ENCODE measurements around the gene SMAD9. TPM values are rescaled to one million over a fixed set of nuclear protein-coding genes. Genes with fewer than 3 reads are reported as not detected.

The SMAD9 gene
- total RNA-seq, 1 experiment from 2014 or later = 1.1 TPM

DNA sequence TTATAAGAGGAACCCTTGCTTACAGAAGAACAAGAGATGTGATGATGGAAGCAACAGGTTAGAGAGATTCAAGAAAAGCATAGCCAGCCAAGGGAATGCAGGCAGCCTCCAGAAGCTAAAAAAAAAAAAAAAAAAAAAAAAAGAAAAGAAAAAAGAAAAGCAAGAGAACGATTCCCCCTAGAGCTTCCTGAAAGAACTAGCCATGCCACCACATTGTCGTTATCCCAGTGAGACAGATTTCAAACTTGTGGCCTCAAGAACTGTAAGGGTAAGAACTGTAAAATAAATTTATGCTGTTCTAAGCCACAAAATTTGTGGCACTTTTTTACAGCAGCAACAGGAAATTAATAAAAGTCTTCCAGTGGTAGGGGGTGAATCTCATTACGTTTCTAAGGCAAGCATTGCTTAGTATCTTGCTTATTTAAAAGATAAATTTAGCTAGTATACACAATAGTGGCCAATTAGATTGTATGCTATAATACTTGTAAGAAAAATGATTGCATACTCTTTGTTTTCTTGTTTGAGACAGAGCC is 79.3 kb downstream of the SMAD9 start:
- no peaks in the 10 kb centered on the region for H3K9me3 ChIP-seq (ENCODE audit: control insufficient read depth, low read depth, low read length)
- H2BK120ac ChIP-seq (ENCODE audit: low read depth, low read length, poor library complexity, severe bottlenecking) = no peak overlapping the region
- H2BK5ac ChIP-seq (ENCODE audit: insufficient read length, low read length) = no peak overlapping the region
- H3K23me2 ChIP-seq (ENCODE audit: insufficient read length, low read depth, low read length, poor library complexity, severe bottlenecking) = no peaks in the 10 kb centered on the region
- Mint-ChIP-seq H3K36me3 (ENCODE audit: insufficient read depth in 1 of 3, low read depth in 3 of 3) (no peaks in the 10 kb centered on the region), H3K27me3 (ENCODE audit: low read depth) (no peaks in the 10 kb centered on the region), H3K4me3 (no peak overlapping the region), H3K27ac (peak overlapping the region in 1 of 3 experiments; percentile 31; a peak in 2 of 7 replicates), H3K9me3 (no peaks in the 10 kb centered on the region), H3K4me1 (peaks cover 24 to 28% of the 10 kb centered on the region in 2 experiments)
- H3K4ac ChIP-seq (ENCODE audit: low read depth, low read length) = no peak overlapping the region
- H3K4me2 ChIP-seq (ENCODE audit: insufficient read depth, insufficient read length, low read length) = no peak overlapping the region
- no peak overlapping the region for H4K91ac ChIP-seq (ENCODE audit: insufficient read length, low read depth, low read length)
- H3K9ac ChIP-seq (ENCODE audit: extremely low read depth, insufficient read length, low read length) = no peak overlapping the region
- H2BK15ac ChIP-seq (ENCODE audit: low read depth, low read length) = no peak overlapping the region
- no peak overlapping the region for H4K8ac ChIP-seq (replicated peaks; ENCODE audit: insufficient read length, low read depth, low read length)
- H2AK5ac ChIP-seq (ENCODE audit: insufficient read length, low read length) = no peak overlapping the region
- WGBS (ENCODE audit: extremely low coverage, insufficient read length, low lambda C conversion rate) = no CpG with 5 or more reads among the region's 3 CpGs
- TF ChIP-seq, protein P1, sequence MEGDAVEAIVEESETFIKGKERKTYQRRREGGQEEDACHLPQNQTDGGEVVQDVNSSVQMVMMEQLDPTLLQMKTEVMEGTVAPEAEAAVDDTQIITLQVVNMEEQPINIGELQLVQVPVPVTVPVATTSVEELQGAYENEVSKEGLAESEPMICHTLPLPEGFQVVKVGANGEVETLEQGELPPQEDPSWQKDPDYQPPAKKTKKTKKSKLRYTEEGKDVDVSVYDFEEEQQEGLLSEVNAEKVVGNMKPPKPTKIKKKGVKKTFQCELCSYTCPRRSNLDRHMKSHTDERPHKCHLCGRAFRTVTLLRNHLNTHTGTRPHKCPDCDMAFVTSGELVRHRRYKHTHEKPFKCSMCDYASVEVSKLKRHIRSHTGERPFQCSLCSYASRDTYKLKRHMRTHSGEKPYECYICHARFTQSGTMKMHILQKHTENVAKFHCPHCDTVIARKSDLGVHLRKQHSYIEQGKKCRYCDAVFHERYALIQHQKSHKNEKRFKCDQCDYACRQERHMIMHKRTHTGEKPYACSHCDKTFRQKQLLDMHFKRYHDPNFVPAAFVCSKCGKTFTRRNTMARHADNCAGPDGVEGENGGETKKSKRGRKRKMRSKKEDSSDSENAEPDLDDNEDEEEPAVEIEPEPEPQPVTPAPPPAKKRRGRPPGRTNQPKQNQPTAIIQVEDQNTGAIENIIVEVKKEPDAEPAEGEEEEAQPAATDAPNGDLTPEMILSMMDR (conservative IDR thresholded peaks at IDR 0.05) = peak; percentile 34; the same call in 1 of the 3 replicates
- peaks cover 4% of the 10 kb centered on the region; the same call in 1 of the 2 replicates for H3K4me1 ChIP-seq (ENCODE audit: insufficient read depth, low read length)
- no peak overlapping the region for H4K5ac ChIP-seq (ENCODE audit: insufficient read length, low read depth, low read length)
- no peak overlapping the region for H2BK12ac ChIP-seq (ENCODE audit: insufficient read length, low read depth, low read length)
- no peaks in the 10 kb centered on the region for H3K79me2 ChIP-seq (ENCODE audit: insufficient read depth, low read length)
- H3K27ac ChIP-seq (ENCODE audit: insufficient read length, low read depth, low read length) = no peak overlapping the region
- no peak overlapping the region for H3T11ph ChIP-seq (ENCODE audit: low read length)
- H2BK20ac ChIP-seq (ENCODE audit: low read depth, low read length, poor library complexity, severe bottlenecking) = no peak overlapping the region
- H2AFZ ChIP-seq (ENCODE audit: low read length) = no peak overlapping the region
- no peak overlapping the region for H3K18ac ChIP-seq (ENCODE audit: insufficient read length, low read depth, low read length)
- H3K23ac ChIP-seq (ENCODE audit: insufficient read length, low read depth, low read length) = no peak overlapping the region
- H3K27me3 ChIP-seq (ENCODE audit: insufficient read depth, low read length) = no peaks in the 10 kb centered on the region
- H3K14ac ChIP-seq (ENCODE audit: insufficient read depth, low read length) = no peak overlapping the region
- no peak overlapping the region for H3K56ac ChIP-seq (ENCODE audit: insufficient read length, low read depth, low read length)
- no peaks in the 10 kb centered on the region for H3K79me1 ChIP-seq (ENCODE audit: insufficient read depth, low read depth, low read length, poor library complexity, severe bottlenecking)
- no peaks in the 10 kb centered on the region for H4K20me1 ChIP-seq (ENCODE audit: control insufficient read depth, insufficient read depth, insufficient read length)
- DNase-seq = no peak
